ENCODE data around the gene AEBP1. TPM values are rescaled to one million over a fixed set of nuclear protein-coding genes. Genes with fewer than 3 reads are reported as not detected.

Gene AEBP1
- total RNA-seq, 1 experiment from 2014 or later = 49.3 TPM

DNA sequence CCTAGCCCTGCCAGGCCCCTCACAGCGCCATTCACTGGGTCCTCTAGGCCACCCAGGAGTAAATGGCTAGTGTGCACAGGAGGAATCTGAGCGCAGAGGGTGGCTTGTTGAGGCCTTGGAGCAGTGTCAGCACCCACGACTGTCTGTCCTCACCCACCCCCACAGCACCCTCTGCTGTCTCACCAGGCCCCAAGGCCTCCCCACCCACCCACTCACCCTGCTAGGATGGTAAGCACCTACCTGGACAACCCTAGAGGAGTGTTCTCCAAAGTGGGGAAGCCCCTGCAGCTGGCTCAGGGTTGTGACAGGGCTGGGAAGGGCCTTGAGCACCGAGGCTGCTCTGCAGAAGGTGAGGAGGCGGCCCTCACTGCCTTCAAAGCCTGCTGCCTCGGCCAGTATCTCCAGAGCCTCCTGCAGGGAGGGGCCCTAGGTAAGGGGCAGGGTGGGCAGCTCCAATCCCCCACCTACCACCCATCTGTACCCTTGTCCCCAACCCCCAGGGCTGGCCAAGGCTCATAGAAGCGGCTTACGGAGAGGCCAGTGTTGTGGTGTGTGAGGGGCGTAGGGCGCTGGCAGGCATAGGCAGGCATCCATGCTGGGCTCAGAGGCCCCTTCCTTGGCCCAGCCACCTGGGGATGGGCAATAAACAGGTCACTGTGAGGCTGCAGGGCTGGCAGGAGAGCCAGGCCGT, 24.7 kb upstream of the AEBP1 start:
- Histone ChIP-seq H2BK15ac (ENCODE audit: low read depth, low read length) (no peak overlapping the region), H2BK12ac (ENCODE audit: insufficient read length, low read depth, low read length) (no peak overlapping the region), H3K23me2 (ENCODE audit: insufficient read length, low read depth, low read length, poor library complexity, severe bottlenecking) (no peaks in the 10 kb centered on the region), H3K27me3 (ENCODE audit: insufficient read depth, low read length) (no peaks in the 10 kb centered on the region; the same call in 1 of the 2 replicates), H4K91ac (ENCODE audit: insufficient read length, low read depth, low read length) (no peak overlapping the region), H3K79me1 (ENCODE audit: insufficient read depth, low read depth, low read length, poor library complexity, severe bottlenecking) (no peaks in the 10 kb centered on the region), H2BK20ac (ENCODE audit: low read depth, low read length, poor library complexity, severe bottlenecking) (no peak overlapping the region), H4K8ac (replicated peaks; ENCODE audit: insufficient read length, low read depth, low read length) (no peak overlapping the region), H3K23ac (ENCODE audit: insufficient read length, low read depth, low read length) (no peak overlapping the region), H3K4me2 (ENCODE audit: insufficient read depth, insufficient read length, low read length) (no peak overlapping the region), H3K14ac (ENCODE audit: insufficient read depth, low read length) (no peak overlapping the region), H3K9me3 (ENCODE audit: control insufficient read depth, low read depth, low read length) (no peaks in the 10 kb centered on the region), H3K79me2 (ENCODE audit: insufficient read depth, low read length) (no peaks in the 10 kb centered on the region), H3K9ac (ENCODE audit: extremely low read depth, insufficient read length, low read length) (no peak overlapping the region), H4K20me1 (ENCODE audit: control insufficient read depth, insufficient read depth, insufficient read length) (no peaks in the 10 kb centered on the region), H3K18ac (ENCODE audit: insufficient read length, low read depth, low read length) (no peak overlapping the region), H2AK5ac (ENCODE audit: insufficient read length, low read length) (no peak overlapping the region), H3K56ac (ENCODE audit: insufficient read length, low read depth, low read length) (no peak overlapping the region), H3K4me1 (ENCODE audit: insufficient read depth, low read length) (peaks cover 4% of the 10 kb centered on the region; the same call in 1 of the 2 replicates), H2AFZ (ENCODE audit: low read length) (no peak overlapping the region), H3T11ph (ENCODE audit: low read length) (no peak overlapping the region), H3K4ac (ENCODE audit: low read depth, low read length) (no peak overlapping the region), H3K27ac (ENCODE audit: insufficient read length, low read depth, low read length) (no peak overlapping the region), H2BK120ac (ENCODE audit: low read depth, low read length, poor library complexity, severe bottlenecking) (no peak overlapping the region), H2BK5ac (ENCODE audit: insufficient read length, low read length) (no peak overlapping the region), H4K5ac (ENCODE audit: insufficient read length, low read depth, low read length) (no peak overlapping the region)
- H3K27ac Mint-ChIP-seq = no peak overlapping the region
- no peak for DNase-seq
- peaks cover 12% of the 10 kb centered on the region for H3K27me3 Mint-ChIP-seq (ENCODE audit: low read depth)
- no peaks in the 10 kb centered on the region for H3K9me3 Mint-ChIP-seq
- peaks cover 15 to 47% (median 45%) of the 10 kb centered on the region in 3 experiments for H3K36me3 Mint-ChIP-seq (ENCODE audit: insufficient read depth in 1 of 3, low read depth in 3 of 3)
- no peak overlapping the region for H3K4me3 Mint-ChIP-seq
- TF ChIP-seq, protein P1, sequence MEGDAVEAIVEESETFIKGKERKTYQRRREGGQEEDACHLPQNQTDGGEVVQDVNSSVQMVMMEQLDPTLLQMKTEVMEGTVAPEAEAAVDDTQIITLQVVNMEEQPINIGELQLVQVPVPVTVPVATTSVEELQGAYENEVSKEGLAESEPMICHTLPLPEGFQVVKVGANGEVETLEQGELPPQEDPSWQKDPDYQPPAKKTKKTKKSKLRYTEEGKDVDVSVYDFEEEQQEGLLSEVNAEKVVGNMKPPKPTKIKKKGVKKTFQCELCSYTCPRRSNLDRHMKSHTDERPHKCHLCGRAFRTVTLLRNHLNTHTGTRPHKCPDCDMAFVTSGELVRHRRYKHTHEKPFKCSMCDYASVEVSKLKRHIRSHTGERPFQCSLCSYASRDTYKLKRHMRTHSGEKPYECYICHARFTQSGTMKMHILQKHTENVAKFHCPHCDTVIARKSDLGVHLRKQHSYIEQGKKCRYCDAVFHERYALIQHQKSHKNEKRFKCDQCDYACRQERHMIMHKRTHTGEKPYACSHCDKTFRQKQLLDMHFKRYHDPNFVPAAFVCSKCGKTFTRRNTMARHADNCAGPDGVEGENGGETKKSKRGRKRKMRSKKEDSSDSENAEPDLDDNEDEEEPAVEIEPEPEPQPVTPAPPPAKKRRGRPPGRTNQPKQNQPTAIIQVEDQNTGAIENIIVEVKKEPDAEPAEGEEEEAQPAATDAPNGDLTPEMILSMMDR (conservative IDR thresholded peaks at IDR 0.05) = no peak
- peaks cover 9 to 16% of the 10 kb centered on the region in 2 experiments; a peak in 2 of 4 replicates for H3K4me1 Mint-ChIP-seq
- no CpG with 5 or more reads among the region's 11 CpGs for WGBS (ENCODE audit: extremely low coverage, insufficient read length, low lambda C conversion rate)
